HG02623 (cell line): Measurements from ENCODE around the gene HECW1.
"Not testable (repeated sequence)": the region's sequence is repeated elsewhere in the genome, so short reads cannot be mapped to it uniquely, and the experiment has no call there.

Experiments used
- ATAC-seq: cut with Tn5 transposase; IDR thresholded peaks from one replicate; pipeline ENCODE4 v1.9.1; 2021; ENCODE audit warnings: moderate library complexity; ENCODE audit not compliant: unreplicated experiment

HECW1 gene

DNA sequence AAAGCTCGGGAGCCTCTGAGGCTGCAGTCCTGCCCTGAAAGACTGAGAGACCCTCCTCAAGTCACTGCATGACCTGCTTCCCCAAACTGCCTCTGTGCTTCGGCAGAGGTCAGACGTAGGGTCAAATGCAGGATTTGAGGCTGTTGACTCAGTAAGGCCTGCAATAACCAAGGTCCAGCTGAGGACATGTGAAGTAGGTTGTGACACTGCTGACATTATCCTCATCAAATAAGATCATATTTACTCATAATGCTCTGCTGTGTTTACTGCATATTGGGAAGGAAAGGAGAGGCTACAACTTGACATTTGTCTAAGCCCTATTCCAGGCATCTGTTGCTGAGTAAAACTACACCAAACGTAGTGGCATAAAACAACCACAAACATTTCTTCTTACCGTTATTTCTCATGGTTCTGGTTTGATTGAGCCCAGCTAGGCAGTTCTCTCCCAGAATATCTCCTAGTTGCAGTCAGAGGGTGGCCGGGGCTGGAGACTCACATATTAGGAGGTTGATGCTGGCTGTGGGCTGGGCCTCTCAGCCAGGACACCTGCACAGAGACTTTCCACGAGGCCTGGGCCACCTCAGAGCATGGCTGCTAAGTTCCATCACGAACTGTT is 348.4 kb downstream of the HECW1 start:
- no peak for ATAC-seq

DNA sequence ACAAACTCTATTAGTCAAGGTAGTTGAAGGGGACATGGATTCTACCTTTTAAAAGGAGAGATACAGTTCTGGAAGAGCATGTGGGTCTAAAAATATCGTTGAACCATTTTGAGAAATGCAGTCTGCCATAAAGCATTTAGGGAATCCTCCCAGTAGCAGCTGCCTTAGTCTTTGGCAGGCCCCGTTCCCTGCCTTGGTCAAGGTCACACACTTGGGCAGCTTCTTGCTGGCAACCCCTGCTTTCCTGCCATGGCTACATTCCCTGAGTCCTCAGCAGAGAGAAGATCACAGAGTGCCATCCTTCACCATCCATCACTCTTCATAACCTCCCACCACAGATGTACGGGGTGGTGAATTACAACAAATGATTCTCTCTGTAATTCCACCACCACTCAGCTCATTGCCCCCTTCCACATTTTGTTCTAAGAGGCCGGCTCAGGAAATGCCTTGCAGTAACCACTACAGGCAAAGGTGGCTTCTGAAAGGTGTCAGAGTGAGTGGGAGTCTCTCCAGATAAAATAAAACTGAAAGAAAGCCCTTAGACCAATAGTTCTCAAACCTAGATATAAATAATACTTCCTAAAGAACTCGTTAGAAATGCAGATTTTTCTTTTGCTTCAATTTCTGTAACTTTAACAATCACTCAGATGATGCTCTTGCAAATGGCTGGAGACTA is 349.0 kb downstream of the HECW1 start:
- no peak for ATAC-seq

DNA sequence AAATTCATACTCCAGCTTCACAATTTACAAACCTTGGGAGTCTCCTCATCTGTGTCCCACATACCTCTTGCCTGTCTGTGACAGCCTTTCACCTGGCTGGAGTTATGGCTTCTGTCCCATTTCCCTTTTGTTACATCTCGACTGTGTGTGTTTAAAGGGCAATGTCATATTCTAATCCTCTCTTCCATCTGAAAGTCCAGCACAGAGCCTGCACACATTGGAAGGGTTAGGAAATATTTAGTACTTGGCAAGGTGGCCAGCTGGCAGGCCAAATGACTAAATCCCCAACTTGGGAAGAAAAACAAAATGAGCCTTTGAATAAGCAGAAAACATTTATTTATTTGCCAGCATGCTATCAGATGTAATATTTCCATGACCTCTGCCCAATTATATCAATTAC is 350.4 kb downstream of the HECW1 start:
- no peak for ATAC-seq

DNA sequence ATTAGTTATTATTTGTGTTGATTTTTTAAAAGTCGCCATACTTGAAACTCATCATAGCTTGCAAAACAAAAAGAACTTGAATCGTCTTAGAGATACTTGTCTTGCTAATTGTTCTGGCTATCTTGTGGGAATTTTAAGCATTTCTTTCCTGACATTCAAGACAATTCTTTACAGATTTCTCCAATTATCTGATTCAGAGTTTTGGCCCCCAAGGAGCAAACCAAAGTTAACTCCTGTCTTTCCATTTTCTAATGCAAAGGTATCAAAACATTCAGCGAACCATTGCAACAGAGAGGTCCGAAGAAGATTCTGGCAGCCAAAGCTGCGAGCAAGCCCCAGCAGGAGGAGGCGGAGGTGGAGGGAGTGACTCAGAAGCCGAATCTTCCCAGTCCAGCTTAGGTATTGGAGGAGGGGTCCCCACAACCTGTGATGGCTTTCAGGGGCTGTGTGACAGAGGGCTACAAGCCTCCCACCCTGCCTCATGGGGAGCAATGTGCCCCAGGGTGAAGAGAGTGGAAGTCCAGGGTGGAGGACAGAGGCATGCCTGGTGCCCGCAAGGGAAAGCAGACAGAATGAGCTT is 351.0 kb downstream of the HECW1 start:
- ATAC-seq, result no peak

DNA sequence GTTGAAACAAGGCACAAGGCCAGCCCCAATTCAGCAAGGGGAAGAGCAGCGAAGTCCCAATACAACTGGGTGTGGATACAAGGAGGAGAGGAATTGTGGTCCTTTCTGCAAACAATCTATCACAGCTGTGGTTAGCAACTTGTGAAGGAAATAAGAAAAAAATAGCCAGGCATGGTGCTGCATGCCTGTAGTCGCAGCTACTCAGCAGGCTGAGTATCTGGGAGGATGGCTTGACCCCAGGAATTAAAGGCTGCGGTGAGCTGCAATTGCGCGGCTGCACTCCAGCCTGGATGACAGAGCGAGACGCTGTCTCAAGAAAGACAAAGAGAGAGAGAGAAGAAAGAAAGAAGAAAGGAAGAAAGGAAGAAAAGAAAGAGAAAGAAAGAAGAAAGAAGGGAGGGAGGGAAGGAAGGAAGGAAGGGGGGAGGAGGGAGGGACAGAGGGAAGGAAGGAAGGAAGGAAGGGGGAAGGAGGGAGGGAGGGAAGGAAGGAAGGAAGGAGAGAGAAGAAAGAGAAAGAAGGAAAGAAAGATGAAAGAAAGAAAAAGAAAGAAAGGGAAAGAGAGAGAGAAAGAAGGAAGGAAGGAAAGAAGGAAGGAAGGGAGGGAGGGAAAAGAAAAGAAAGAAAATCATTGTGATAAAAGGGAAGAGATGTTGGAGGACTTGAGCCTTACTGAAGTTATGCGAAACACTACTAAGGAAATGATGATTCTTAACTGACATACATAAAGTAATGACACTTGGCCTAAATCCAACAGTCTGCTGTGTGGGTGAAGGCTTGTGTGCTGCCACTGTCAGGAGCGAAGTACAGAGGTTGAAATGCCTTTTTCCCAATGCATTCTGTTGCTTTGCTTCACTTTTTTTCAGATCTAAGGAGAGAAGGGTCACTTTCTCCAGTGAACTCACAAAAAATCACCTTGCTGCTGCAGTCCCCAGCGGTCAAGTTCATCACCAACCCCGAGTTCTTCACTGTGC is 353.4 kb downstream of the HECW1 start:
- ATAC-seq, result no peak

DNA sequence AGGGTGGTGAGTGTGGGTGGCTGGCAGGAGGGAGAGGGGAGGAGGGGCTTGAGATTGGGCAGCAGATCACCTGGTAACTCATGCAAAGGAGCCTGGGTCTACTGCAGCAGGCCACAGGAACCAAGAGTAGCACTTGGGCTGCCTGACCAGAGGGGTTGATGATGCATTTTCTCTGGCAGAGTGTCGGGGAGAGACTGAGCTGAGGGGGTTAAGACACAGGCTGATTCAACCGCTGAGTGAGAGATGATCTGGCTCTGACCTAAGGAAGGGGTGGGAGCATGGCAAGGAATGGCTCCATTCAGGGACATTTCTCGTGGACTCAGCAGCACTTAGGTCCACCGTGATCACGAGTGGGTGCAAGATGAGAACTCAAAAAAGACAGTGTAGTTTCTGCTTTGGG is 355.0 kb downstream of the HECW1 start:
- ATAC-seq, result no peak

DNA sequence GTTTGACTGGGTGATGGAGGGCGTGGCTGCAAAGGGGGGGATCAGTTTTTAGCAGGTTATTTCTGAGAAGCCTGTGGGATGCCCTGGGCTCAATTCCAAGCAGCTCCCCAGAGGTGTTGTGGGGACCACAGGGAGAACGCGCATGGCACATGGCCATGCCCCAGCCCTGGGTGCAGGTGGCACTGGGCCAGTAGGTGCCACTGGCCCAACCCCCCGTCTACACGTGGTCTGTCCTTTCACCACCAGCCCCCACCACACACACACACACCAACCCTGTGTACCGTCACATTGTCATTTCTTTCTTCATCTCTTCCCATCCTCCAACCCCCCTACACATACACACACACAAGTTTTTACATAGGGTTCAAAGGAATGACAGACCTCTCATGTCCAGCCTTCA is 355.4 kb downstream of the HECW1 start:
- ATAC-seq, result no peak

DNA sequence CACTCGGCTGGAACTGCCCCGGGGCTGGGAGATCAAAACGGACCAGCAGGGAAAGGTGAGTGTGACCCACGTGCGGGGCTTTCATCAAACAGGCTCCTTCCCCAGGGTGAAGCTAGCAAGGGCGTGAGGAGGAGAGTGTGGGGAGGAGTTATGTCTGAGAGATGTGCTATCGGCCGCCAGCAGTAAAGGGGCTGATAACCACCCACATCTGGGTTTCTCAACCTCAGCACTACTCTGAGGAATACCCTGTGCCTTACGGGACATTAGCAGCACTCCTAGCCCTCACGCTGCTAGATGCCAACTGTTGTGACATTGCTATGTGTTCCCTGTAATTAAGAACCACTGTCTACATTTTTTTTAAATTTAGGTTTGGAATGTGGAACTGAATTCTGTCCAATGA is 356.6 kb downstream of the HECW1 start:
- ATAC-seq, result no peak

DNA sequence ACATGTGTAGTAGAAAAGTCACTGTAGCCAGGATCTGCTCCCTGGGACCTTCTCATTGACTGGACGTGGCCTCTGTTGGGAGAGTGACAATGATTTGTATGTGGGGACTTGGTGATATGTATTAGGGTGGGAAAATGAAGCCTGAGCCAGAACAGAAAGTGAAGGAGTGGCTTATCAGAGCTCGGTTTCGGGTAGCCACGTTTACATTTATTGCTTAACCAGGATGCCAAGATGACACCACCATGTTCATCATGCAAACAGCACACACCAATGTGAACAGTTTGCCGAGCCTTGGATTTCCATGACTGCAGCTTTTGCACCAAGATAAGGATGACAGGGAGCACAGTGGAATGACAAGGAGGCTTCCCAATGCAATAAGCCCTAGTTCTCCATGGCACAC is 357.7 kb downstream of the HECW1 start:
- ATAC-seq, result no peak

DNA sequence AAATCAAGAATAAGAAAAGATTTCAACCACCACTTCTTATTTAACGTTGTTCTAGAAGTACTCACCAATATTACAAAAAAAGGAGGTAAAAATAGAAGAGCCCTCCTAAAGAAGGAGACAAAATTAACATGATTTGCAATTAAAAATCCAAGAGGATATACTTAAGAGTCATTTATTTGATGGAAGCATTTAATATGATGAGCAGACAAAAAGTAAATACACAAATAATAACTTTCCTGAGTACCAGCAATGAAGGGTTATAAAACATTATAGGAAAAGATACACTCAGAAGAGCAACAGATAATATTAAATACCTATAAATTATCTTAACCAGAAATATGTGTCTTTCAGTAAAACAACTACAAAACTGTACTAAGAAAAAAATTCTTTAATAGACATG is 363.5 kb downstream of the HECW1 start:
- no peak for ATAC-seq

DNA sequence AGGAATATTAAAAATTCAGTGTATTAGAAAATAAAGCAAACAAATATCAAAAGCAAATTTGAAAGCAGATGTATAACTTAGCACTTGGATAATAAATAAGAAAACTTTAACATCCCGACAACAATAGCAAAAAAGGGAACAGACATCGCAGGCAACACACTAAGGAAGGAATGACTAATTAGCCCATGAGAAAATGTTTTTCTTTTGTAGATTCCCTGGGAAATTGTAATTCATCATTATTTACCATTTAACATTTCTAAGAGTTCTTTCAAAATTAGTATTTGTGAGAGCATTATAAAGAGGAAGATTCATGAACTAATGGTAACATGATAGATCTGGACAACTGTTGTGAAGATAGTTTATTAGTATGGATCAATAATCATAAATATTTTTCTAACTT is 364.4 kb downstream of the HECW1 start:
- no peak for ATAC-seq

DNA sequence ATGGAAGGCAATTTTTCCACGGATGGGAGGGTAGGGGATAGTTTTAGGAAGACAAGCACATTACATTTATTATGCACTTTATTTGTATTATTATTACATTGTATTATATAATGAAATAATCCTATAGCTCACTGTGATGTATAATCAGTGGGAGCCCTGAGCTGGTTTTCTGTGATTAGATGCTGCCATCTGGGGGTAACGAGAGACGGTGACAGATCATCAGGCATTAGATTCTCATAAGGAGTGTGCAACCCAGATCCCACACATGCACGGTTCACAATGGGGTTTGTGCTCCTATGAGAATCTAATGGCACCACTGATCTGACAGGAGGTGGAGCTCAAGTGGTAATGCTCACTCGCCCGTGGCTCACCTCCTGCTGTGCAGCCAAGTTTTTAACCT is 366.6 kb downstream of the HECW1 start:
- no peak for ATAC-seq

DNA sequence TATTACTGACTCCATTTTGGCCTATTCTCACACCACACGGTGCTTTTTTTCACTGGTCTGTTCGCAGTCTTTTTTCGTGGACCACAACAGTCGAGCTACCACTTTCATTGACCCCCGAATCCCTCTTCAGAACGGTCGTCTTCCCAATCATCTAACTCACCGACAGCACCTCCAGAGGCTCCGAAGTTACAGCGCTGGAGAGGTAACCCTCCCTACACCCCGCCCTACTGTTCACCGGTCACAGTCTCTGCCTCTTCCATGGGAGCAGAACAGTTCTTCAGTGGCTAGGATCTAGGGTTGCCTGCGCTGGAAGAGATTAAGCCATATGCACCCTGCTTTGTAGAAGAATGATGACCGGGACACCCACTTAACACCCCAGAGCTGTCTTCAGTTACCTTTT is 367.1 kb downstream of the HECW1 start:
- no peak for ATAC-seq

DNA sequence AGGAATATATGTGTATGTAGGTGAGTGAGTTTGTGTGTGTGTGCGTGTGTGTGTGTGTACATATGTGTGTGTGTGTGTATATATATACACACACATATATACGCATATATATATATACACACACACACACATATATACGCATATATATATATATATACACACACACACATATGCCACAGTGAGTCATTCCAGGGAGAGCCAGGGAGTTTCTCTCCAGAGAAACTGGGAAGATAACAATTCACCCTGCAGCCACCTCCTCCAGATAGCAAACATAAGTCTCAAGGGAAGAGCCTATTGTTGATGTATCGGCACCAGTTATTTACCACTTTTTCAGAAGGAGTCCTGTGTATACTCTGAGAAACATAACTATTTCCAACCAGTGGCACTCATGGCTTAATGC is 368.1 kb downstream of the HECW1 start:
- ATAC-seq, result no peak

DNA sequence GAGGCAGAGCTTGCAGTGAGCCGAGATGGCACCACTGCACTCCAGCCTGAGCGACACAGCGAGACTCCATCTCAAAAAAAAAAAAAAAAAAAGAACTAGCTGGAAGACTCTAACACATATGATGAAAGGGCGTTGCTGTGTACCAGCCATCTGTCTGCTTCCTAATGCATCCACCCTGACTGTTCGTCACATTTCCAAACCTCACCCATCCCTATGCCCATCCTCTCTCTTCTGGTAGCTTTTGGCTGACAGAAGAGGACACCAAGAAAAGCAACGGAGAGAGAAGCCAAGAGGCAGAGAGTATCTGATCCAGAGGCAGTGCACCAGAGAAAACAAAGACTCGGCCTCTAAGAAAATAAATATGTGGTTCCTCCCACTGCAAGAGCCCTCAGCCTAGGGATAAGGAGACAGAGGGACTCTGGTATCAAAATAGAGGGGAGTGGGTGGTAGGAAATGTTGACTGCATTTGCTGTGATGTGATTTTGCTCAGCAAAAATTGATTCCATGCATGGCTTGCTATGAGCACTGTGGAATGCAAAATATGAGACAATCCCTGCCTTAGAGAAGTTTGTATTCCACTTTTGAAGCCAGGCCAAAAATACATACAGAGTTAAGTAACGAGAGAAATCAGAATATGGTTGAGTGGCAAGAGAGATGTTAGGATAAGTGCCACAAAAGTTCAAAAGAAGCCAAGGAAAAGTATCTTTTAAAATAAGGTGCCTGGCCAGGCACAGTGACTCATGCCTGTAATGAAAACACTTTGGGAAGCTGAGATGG is 369.6 kb downstream of the HECW1 start:
- no peak for ATAC-seq

DNA sequence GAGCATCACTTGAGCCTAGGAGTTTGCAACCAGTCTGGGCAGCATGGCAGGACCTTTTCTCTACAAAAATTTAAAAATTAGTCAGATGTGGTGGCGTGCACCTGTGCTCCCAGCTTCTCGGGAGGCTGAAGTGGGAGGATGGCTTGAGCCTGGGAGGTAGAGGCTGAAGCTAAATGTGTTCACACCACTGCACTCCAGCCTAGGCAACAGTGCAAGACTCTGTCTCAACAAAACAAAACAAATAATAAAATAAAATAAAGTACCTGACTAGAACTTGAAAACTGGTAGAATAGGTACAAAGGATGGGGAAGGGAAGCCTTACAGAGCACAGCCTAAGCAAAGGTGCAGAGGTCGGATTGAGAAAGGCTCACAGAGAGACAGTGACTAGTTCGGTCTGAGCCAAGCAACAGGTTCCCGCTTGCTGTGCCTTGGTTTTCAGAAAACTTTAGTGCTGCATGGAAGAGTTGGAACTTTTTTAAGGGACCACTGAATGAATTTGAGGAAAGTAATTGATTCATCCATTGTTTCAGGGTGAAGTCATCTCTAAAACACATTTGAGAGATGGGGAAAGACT is 370.3 kb downstream of the HECW1 start:
- no peak for ATAC-seq

DNA sequence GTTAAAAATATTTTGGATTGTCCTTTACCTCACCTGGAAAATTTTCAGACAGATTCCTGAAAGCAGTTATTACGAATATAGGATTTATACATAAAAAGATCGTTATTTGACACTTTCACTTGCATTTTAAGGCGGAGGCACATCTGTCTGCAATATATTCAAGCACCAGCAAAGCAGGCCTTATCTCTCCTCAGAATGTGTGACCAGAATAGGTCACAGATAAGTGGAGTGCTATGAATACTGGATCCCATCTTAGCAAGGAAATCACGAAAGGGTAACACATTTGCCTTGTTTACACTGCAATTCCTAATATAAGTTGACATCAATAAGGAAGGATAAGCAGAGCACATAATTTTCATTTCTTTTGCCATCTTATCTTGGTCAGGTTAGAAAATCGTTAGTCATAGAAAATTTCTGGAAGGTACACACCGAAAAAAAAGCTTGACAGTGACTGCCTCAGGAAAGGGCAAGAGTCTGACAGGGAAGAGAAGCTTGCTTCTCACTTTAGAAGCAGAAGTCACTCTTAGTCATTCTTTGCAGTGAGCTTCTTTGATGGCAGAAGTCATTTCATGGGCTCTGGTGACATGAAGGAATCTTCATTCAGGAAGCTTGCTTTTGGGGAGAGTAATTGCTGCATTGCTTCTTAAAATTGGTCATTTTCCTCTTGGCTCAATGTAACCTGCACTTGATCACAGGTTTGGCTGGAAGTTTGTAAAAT is 372.4 kb downstream of the HECW1 start:
- ATAC-seq, result no peak

DNA sequence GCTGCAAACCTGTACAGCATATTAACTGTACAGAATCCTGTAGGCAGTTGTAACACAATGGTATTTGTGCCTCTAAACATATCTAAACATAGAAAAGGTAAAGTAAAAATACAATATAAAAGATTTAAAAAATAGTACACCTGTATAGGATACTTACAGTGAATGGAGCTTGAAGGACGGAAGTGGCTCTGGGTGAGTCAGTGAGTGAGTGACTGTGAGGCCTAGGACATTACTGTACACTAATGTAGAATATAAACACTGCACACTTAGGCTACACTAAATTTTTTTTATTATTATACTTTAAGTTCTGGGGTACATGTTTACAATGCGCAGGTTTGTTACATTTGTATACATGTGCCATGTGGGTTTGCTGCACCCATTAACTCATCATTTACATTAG is 373.1 kb downstream of the HECW1 start:
- no peak for ATAC-seq

DNA sequence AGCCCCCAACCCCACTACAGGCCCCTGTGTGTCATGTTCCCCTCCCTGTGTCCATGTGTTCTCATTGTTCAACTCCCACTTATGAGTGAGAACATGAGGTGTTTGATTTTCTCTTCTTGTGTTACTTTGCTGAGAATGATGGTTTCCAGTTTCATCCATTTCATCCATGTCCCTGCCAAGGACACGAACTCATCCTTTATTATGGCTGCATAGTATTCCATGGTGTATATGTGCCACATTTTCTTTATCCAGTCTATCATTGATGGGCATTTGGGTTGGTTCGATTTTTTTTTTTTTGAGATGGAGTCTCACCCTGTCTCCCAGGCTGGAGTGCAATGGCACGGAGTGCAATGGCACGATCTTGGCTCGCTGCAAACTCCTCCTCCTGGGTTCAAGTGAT is 373.6 kb downstream of the HECW1 start:
- ATAC-seq, result not testable (repeated sequence)

DNA sequence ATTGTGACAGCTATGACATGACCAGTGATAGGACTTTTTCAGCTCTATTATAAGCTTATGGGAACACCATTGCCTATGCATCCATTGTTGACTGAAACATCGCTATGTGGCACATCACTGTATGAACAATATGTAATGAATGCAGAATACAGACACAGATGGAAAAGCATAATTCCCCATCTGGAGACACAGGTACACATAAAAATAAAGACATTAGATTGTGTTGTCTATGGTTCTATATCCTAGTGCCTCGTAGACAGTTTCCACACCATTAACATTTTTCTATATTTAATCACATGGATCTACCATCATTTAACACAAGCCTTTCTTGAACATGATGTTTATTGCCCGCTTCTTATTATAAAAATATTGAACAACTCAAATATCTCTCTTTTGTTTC is 374.2 kb downstream of the HECW1 start:
- no peak for ATAC-seq
